Activated CD4-positive, CD25-positive, alpha-beta regulatory T cell (primary cell): ENCODE data around the gene CBX1.

Experiments used
- DNase-seq, 4 experiments: peaks; one replicate each; lab custom pipeline; 2025; lab: John Stamatoyannopoulos, UW

CBX1 gene

GRCh38 chr17:48025904-48026501 lies 75.3 kb downstream of the CBX1 start:
- no peak for DNase-seq

- DNase-seq: peak; percentile 95 to 97 (median 97)
These were observed 76.0 kb downstream of the CBX1 start for GRCh38 chr17:48025040-48025903.

- DNase-seq: peak in 2 of 4 experiments; percentile 13 to 22
These were observed 76.9 kb downstream of the CBX1 start for GRCh38 chr17:48024149-48025039.

- peak in 1 of 4 experiments; percentile 17 for DNase-seq
These were observed 77.7 kb downstream of the CBX1 start for GRCh38 chr17:48023400-48024148.

- DNase-seq: no peak
These were observed 78.4 kb downstream of the CBX1 start for GRCh38 chr17:48022901-48023300.

GRCh38 chr17:48021934-48022333 lies 79.3 kb downstream of the CBX1 start:
- DNase-seq: no peak
